Osteoblast (primary cell): ENCODE data around the gene SCARF1. TPM values are rescaled to one million over a fixed set of nuclear protein-coding genes. Genes with fewer than 3 reads are reported as not detected.

ENCODE experiments used
- DNase-seq: peaks from one replicate; pipeline ENCODE4 v3.0.0; 2011; ENCODE audit warnings: low spot score, mixed read lengths; ENCODE audit not compliant: insufficient read length; ENCODE audit errors: missing footprints
- H2AFZ ChIP-seq: 2 replicates; pipeline ENCODE4 v1.6.0; 2011; ENCODE audit warnings: mild to moderate bottlenecking, low read length
- H3K27ac ChIP-seq: 2 replicates; pipeline ENCODE4 v1.5.1; 2011; ENCODE audit warnings: mild to moderate bottlenecking, low read depth, low read length, moderate library complexity
- H3K27me3 ChIP-seq: 2 replicates; pipeline ENCODE4 v1.6.0; 2012; ENCODE audit warnings: mild to moderate bottlenecking, control low read depth, inconsistent platforms, low read length, moderate library complexity; ENCODE audit not compliant: insufficient read depth
- H3K36me3 ChIP-seq: 2 replicates; pipeline ENCODE4 v1.5.1; 2011; ENCODE audit warnings: mild to moderate bottlenecking, low read length, control low read depth, moderate library complexity; ENCODE audit not compliant: insufficient read depth
- H3K4me1 ChIP-seq: 2 replicates; pipeline ENCODE4 v1.5.1; 2011; ENCODE audit warnings: mild to moderate bottlenecking, low read length, control low read depth, moderate library complexity; ENCODE audit not compliant: insufficient read depth
- H3K4me2 ChIP-seq: 2 replicates; pipeline ENCODE4 v1.6.0; 2011; ENCODE audit warnings: mild to moderate bottlenecking, low read length; ENCODE audit not compliant: insufficient read depth
- H3K4me3 ChIP-seq: fragments of 200-600 bp; sonication (generic); 3 replicates; pipeline ENCODE4 v1.5.1; 2012; ENCODE audit warnings: mild to moderate bottlenecking, low read length, inconsistent platforms; ENCODE audit not compliant: insufficient read depth
- H3K79me2 ChIP-seq: 2 replicates; pipeline ENCODE4 v1.6.0; 2012; ENCODE audit warnings: mild to moderate bottlenecking, low read length, control low read depth, inconsistent platforms; ENCODE audit not compliant: insufficient read depth
- H3K9me3 ChIP-seq: 2 replicates; pipeline ENCODE4 v1.5.1; 2011; ENCODE audit warnings: low read depth, low read length, control low read depth
- H4K20me1 ChIP-seq: 2 replicates; pipeline ENCODE4 v1.6.0; 2012; ENCODE audit warnings: mild to moderate bottlenecking, low read length, control low read depth; ENCODE audit not compliant: insufficient read depth
- CTCF ChIP-seq: IDR thresholded peaks from 2 replicates; pipeline ENCODE4 v1.5.1; 2011; ENCODE audit warnings: mild to moderate bottlenecking, low read depth, low read length, moderate library complexity; ENCODE audit errors: extremely low read depth
- total RNA-seq: library from RNA; depleted of rRNA; stranded (reverse); fragments of >200 nt; gene quantifications from 2 replicates; pipeline ENCODE4 v1.2.3, GENCODE V29; 2012

Gene SCARF1
- total RNA-seq, 1 donor, result 1.4 TPM

GRCh38 chr17:1635675-1636465 lies 9.7 kb downstream of the SCARF1 start:
- Histone ChIP-seq H3K27me3 (no peaks in the 10 kb centered on the region), H3K4me1 (no peaks in the 10 kb centered on the region), H3K36me3 (no peaks in the 10 kb centered on the region), H3K79me2 (no peaks in the 10 kb centered on the region), H3K4me2 (no peak overlapping the region), H3K4me3 (no peak overlapping the region), H3K9me3 (no peaks in the 10 kb centered on the region), H4K20me1 (no peaks in the 10 kb centered on the region), H2AFZ (no peak overlapping the region), H3K27ac (no peak overlapping the region)
- no peak for TF ChIP-seq CTCF
- peak; percentile 79 for DNase-seq

GRCh38 chr17:1634841-1635650 lies 10.5 kb downstream of the SCARF1 start:
- no peaks in the 10 kb centered on the region for H3K27me3 ChIP-seq
- no peak overlapping the region for H3K4me3 ChIP-seq
- H3K4me2 ChIP-seq, result no peak overlapping the region
- no peak for TF ChIP-seq CTCF
- H3K27ac ChIP-seq, result no peak overlapping the region
- no peaks in the 10 kb centered on the region for H4K20me1 ChIP-seq
- no peaks in the 10 kb centered on the region for H3K79me2 ChIP-seq
- DNase-seq, result peak; percentile 61
- H2AFZ ChIP-seq, result no peak overlapping the region
- peaks cover 1% of the 10 kb centered on the region for H3K4me1 ChIP-seq
- H3K36me3 ChIP-seq, result no peaks in the 10 kb centered on the region
- no peaks in the 10 kb centered on the region for H3K9me3 ChIP-seq

- Histone ChIP-seq H3K36me3 (no peaks in the 10 kb centered on the region), H3K4me1 (peaks cover 19% of the 10 kb centered on the region), H2AFZ (no peak overlapping the region), H3K27ac (no peak overlapping the region), H3K4me3 (no peak overlapping the region), H3K4me2 (no peak overlapping the region), H3K79me2 (peaks cover 3% of the 10 kb centered on the region), H3K9me3 (no peaks in the 10 kb centered on the region), H4K20me1 (peaks cover 13% of the 10 kb centered on the region), H3K27me3 (no peaks in the 10 kb centered on the region)
- peak; percentile 45 for DNase-seq
- no peak for TF ChIP-seq CTCF
These were observed 14.9 kb downstream of the SCARF1 start for GRCh38 chr17:1630662-1631061.
